Measurements from ENCODE around the gene MAP3K20.
"Not testable (repeated sequence)": the region's sequence is repeated elsewhere in the genome, so short reads cannot be mapped to it uniquely, and the experiment has no call there.

The MAP3K20 gene

GRCh38 chr2:173280853-173281252 lies 205.2 kb downstream of the MAP3K20 start:
- DNase-seq (ENCODE audit: low spot score) = no peak

- DNase-seq (ENCODE audit: low spot score) = not testable (repeated sequence)
These were observed 206.3 kb downstream of the MAP3K20 start for GRCh38 chr2:173281898-173282297.

- DNase-seq (ENCODE audit: low spot score) = no peak
These were observed 207.3 kb downstream of the MAP3K20 start for GRCh38 chr2:173282795-173283545.

GRCh38 chr2:173286153-173286809 lies 210.6 kb downstream of the MAP3K20 start:
- DNase-seq (ENCODE audit: low spot score) = no peak

GRCh38 chr2:173287594-173287993 lies 211.9 kb downstream of the MAP3K20 start:
- DNase-seq (ENCODE audit: low spot score) = no peak

- no peak for DNase-seq (ENCODE audit: low spot score)
These were observed 212.9 kb downstream of the MAP3K20 start for GRCh38 chr2:173288561-173288960.

- DNase-seq (ENCODE audit: low spot score) = no peak
These were observed 214.4 kb downstream of the MAP3K20 start for GRCh38 chr2:173290046-173290445.

- no peak for DNase-seq (ENCODE audit: low spot score)
These were observed 214.9 kb downstream of the MAP3K20 start for GRCh38 chr2:173290518-173290917.

- no peak for DNase-seq (ENCODE audit: low spot score)
These were observed 215.8 kb downstream of the MAP3K20 start for GRCh38 chr2:173291412-173291811.

GRCh38 chr2:173296235-173296634 lies 220.6 kb downstream of the MAP3K20 start:
- no peak for DNase-seq (ENCODE audit: low spot score)

- no peak for DNase-seq (ENCODE audit: low spot score)
These were observed 223.0 kb downstream of the MAP3K20 start for GRCh38 chr2:173298536-173299097.

- DNase-seq (ENCODE audit: low spot score) = no peak
These were observed 224.1 kb downstream of the MAP3K20 start for GRCh38 chr2:173299764-173300163.

- DNase-seq (ENCODE audit: low spot score) = no peak
These were observed 224.8 kb downstream of the MAP3K20 start for GRCh38 chr2:173300458-173300857.

GRCh38 chr2:173301549-173301948 lies 225.9 kb downstream of the MAP3K20 start:
- not testable (repeated sequence) for DNase-seq (ENCODE audit: low spot score)

GRCh38 chr2:173305303-173305702 lies 229.7 kb downstream of the MAP3K20 start:
- no peak for DNase-seq (ENCODE audit: low spot score)

- no peak for DNase-seq (ENCODE audit: low spot score)
These were observed 231.6 kb downstream of the MAP3K20 start for GRCh38 chr2:173307293-173307692.

GRCh38 chr2:173309370-173309769 lies 233.7 kb downstream of the MAP3K20 start:
- not testable (repeated sequence) for DNase-seq (ENCODE audit: low spot score)

GRCh38 chr2:173311844-173312606 lies 236.4 kb downstream of the MAP3K20 start:
- DNase-seq (ENCODE audit: low spot score) = no peak

Data from hematopoietic multipotent progenitor cell treated with erythropoietin and hydrocortisone succinate and interleukin-3 and kit ligand, for 15 days (in vitro differentiated cells).